ENCODE measurements around the gene STRADB. TPM values are rescaled to one million over a fixed set of nuclear protein-coding genes. Genes with fewer than 3 reads are reported as not detected.

STRADB gene
- total and polyA plus RNA-seq, 2 donors from 2014 or later = 26.1 to 60.3 TPM

DNA sequence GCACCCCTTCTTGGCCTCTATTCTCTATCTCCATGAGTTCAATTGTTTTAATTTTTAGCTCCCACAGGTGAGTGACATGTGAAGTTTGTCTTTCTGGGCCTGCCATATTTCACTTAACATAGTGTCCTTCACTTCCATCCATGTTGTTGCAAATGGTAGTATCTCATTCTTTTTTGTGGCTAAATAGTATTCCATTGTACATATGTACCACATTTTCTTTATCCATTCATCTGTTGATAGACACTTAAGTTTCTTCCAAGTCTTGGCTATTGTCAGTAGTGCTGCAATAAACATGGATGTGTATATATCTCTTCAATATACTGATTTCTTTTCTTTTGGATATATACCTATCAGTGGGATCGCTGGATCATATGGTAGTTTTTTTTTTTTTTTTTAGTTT lies 9.0 kb downstream of the STRADB start:
- DNase-seq (no peak), FAIRE-seq (no peak)
- Histone ChIP-seq H3K27me3 (ENCODE audit: control insufficient read depth, insufficient read depth, low read length) (no peaks in the 10 kb centered on the region), H3K36me3 (ENCODE audit: control insufficient read depth in 2 of 3, insufficient read depth in 3 of 3, low read length in 3 of 3) (peaks cover 3 to 29% (median 18%) of the 10 kb centered on the region in 3 donors), H3K9me3 (ENCODE audit: control insufficient read depth in 2 of 3, insufficient read depth in 1 of 3, low read length in 3 of 3) (no peaks in the 10 kb centered on the region), H3K4me1 (ENCODE audit: control insufficient read depth in 2 of 3, insufficient read depth in 2 of 3, low read depth in 1 of 3, low read length in 3 of 3) (peaks cover 0 to 6% (median 5%) of the 10 kb centered on the region in 3 donors), H3K27ac (ENCODE audit: low read depth in 2 of 2, low read length in 2 of 2) (no peak overlapping the region), H3K9ac (ENCODE audit: low read length in 3 of 3) (no peak overlapping the region), H3K4me3 (ENCODE audit: low read length in 3 of 3) (no peak overlapping the region)
- intact Hi-C loops (cut with DNase I) = no loop called here
- TF ChIP-seq CTCF (IDR thresholded peaks at IDR 0.05; ENCODE audit: borderline replicate concordance, extremely low read depth, insufficient read depth) = no peak

- DNase-seq (no peak), FAIRE-seq (no peak)
- no peak overlapping the region for H3K9ac ChIP-seq (ENCODE audit: low read length in 3 of 3)
- H3K36me3 ChIP-seq (ENCODE audit: control insufficient read depth in 2 of 3, insufficient read depth in 3 of 3, low read length in 3 of 3) = peaks cover 3 to 27% (median 17%) of the 10 kb centered on the region in 3 donors
- H3K4me3 ChIP-seq (ENCODE audit: low read length in 3 of 3) = no peak overlapping the region
- peaks cover 0 to 8% (median 0%) of the 10 kb centered on the region in 3 donors for H3K4me1 ChIP-seq (ENCODE audit: control insufficient read depth in 2 of 3, insufficient read depth in 2 of 3, low read depth in 1 of 3, low read length in 3 of 3)
- no peak overlapping the region for H3K27ac ChIP-seq (ENCODE audit: low read depth in 2 of 2, low read length in 2 of 2)
- H3K27me3 ChIP-seq (ENCODE audit: control insufficient read depth, insufficient read depth, low read length) = no peaks in the 10 kb centered on the region
- no peak for TF ChIP-seq CTCF (IDR thresholded peaks at IDR 0.05; ENCODE audit: borderline replicate concordance, extremely low read depth, insufficient read depth)
- no peaks in the 10 kb centered on the region for H3K9me3 ChIP-seq (ENCODE audit: control insufficient read depth in 2 of 3, insufficient read depth in 1 of 3, low read length in 3 of 3)
- intact Hi-C loops (cut with DNase I) = no loop called here
Measured at GRCh38 chr2:201464547-201464946, 13.0 kb downstream of the STRADB start.

DNA sequence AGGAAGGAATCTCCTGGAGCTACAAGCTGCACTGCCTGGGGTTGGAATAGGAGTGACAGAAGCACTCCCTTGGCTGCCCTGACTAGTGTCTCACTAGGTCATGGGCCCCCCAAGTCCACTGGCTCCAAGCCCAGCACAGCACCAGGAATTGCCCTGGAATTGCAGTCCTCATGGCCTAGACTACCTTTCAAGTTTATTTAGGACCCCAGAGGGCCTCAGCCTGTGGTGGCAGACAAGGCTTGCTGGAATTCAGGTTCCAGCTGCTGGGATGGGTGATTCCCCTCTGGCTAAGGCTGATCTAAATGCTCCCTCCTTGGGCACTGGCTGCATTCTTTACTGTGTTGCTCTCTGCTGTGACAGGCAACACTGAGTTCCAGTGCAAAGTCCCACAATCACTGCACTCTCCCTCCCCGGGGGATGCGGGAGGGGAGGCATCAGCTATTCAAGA lies 14.0 kb downstream of the STRADB start:
- Histone ChIP-seq H3K4me3 (ENCODE audit: low read length in 3 of 3) (no peak overlapping the region), H3K27ac (ENCODE audit: low read depth in 2 of 2, low read length in 2 of 2) (peak overlapping the region in 1 of 2 donors; percentile 23), H3K4me1 (ENCODE audit: control insufficient read depth in 2 of 3, insufficient read depth in 2 of 3, low read depth in 1 of 3, low read length in 3 of 3) (peaks cover 0 to 8% (median 0%) of the 10 kb centered on the region in 3 donors), H3K27me3 (ENCODE audit: control insufficient read depth, insufficient read depth, low read length) (no peaks in the 10 kb centered on the region), H3K9me3 (ENCODE audit: control insufficient read depth in 2 of 3, insufficient read depth in 1 of 3, low read length in 3 of 3) (no peaks in the 10 kb centered on the region), H3K36me3 (ENCODE audit: control insufficient read depth in 2 of 3, insufficient read depth in 3 of 3, low read length in 3 of 3) (peaks cover 3 to 34% (median 13%) of the 10 kb centered on the region in 3 donors), H3K9ac (ENCODE audit: low read length in 3 of 3) (no peak overlapping the region)
- no peak for FAIRE-seq
- no peak for TF ChIP-seq CTCF (IDR thresholded peaks at IDR 0.05; ENCODE audit: borderline replicate concordance, extremely low read depth, insufficient read depth)
- intact Hi-C loops (cut with DNase I) = no loop called here
- peak in 1 of 5 donors; percentile 47 for DNase-seq

All from kidney (tissue), 14 donors.